PC-9 (cell line): ENCODE measurements around the gene NAP1L4. TPM values are rescaled to one million over a fixed set of nuclear protein-coding genes. Genes with fewer than 3 reads are reported as not detected.

Experiments
- BruUV-seq: library from RNA; stranded (reverse); fragments of 400-500 nt; replicated peaks from 2 replicates; lab custom pipeline; 2021; lab: Mats Ljungman, UMichigan
- CTCF ChIA-PET: fragments of 300-600 bp; sonication (Branson Sonifier 250); formaldehyde crosslinking; loops from one replicate; lab custom pipeline; 2022; ENCODE audit warnings: antibody characterized with exemption; lab: Charles Lee
- POLR2A ChIA-PET: fragments of 300-600 bp; sonication (Branson Sonifier 250); formaldehyde crosslinking; loops from one replicate; lab custom pipeline; 2022; ENCODE audit warnings: antibody characterized with exemption; ENCODE audit not compliant: unreplicated experiment; lab: Charles Lee
- DNase-seq, 2 experiments: peaks; one replicate each; pipeline versions ENCODE4 v3.0.0 to v3.0.0-alpha.2; 2015 to 2022; ENCODE audit warnings: mixed read lengths in 1 of 2
- H2AFZ ChIP-seq: fragments of 200-600 bp; sonication (generic); 2 replicates; pipeline ENCODE4 v1.8.1; 2017; ENCODE audit warnings: antibody characterized with exemption
- H3F3A ChIP-seq: fragments of 200-600 bp; sonication (generic); 2 replicates; pipeline ENCODE4 v1.8.1; 2017; ENCODE audit warnings: antibody characterized with exemption, mild to moderate bottlenecking, low read depth; ENCODE audit not compliant: insufficient read depth
- H3K27ac ChIP-seq: fragments of 200-600 bp; sonication (generic); 2 replicates; pipeline ENCODE4 v1.6.1; 2016; ENCODE audit warnings: mixed run types
- H3K27me3 ChIP-seq: fragments of 200-600 bp; sonication (generic); 2 replicates; pipeline ENCODE4 v1.6.1; 2016; ENCODE audit warnings: low read depth, mixed run types; ENCODE audit not compliant: insufficient read depth
- H3K36me3 ChIP-seq: fragments of 200-600 bp; sonication (generic); 2 replicates; pipeline ENCODE4 v1.6.1; 2016; ENCODE audit warnings: low read depth, mixed run types
- H3K4me1 ChIP-seq: fragments of 200-600 bp; sonication (generic); replicated peaks from 2 replicates; pipeline ENCODE4 v1.6.1; 2016; ENCODE audit warnings: mixed run types; ENCODE audit not compliant: insufficient read depth
- H3K4me2 ChIP-seq: fragments of 200-600 bp; sonication (generic); 2 replicates; pipeline ENCODE4 v1.6.1; 2017; ENCODE audit warnings: mixed run types
- H3K4me3 ChIP-seq: fragments of 200-600 bp; sonication (generic); 2 replicates; pipeline ENCODE4 v1.6.1; 2016; ENCODE audit warnings: mixed run types
- H3K79me2 ChIP-seq: fragments of 200-600 bp; sonication (generic); 2 replicates; pipeline ENCODE4 v1.6.1; 2017; ENCODE audit warnings: low read depth, mixed run types
- H3K9me2 ChIP-seq: fragments of 200-600 bp; sonication (generic); 2 replicates; pipeline ENCODE4 v1.8.1; 2017; ENCODE audit warnings: mild to moderate bottlenecking; ENCODE audit not compliant: insufficient read depth
- H3K9me3 ChIP-seq: fragments of 200-600 bp; sonication (generic); 2 replicates; pipeline ENCODE4 v1.8.1; 2016; ENCODE audit warnings: low read depth; ENCODE audit not compliant: insufficient read depth
- H4K20me1 ChIP-seq: fragments of 200-600 bp; sonication (generic); 2 replicates; pipeline ENCODE4 v1.8.1; 2017; ENCODE audit not compliant: insufficient read depth
- EZH2 ChIP-seq: fragments of 200-600 bp; sonication (generic); IDR thresholded peaks from 2 replicates; pipeline ENCODE4 v1.8.0; 2017; ENCODE audit warnings: antibody characterized with exemption, low read depth
- intact Hi-C: fragments of 100-400 bp; cut with micrococcal nuclease; formaldehyde crosslinking; loops from one replicate; pipeline ENCODE4 v1.10.0; 2022; ENCODE audit not compliant: unreplicated experiment
- total RNA-seq: library from RNA; stranded (reverse); gene quantifications from 2 replicates; pipeline ENCODE4 v1.2.3, GENCODE V29; 2021
- TF ChIP-seq, protein P1 (sequence below): fragments of 200-600 bp; sonication (generic); conservative IDR thresholded peaks from 2 replicates; pipeline ENCODE4 v1.6.1; 2017; ENCODE audit warnings: mixed run types, antibody characterized with exemption, mild to moderate bottlenecking, moderate library complexity

Gene NAP1L4
- total RNA-seq, 1 experiment from 2014 or later = 86.7 TPM

DNA sequence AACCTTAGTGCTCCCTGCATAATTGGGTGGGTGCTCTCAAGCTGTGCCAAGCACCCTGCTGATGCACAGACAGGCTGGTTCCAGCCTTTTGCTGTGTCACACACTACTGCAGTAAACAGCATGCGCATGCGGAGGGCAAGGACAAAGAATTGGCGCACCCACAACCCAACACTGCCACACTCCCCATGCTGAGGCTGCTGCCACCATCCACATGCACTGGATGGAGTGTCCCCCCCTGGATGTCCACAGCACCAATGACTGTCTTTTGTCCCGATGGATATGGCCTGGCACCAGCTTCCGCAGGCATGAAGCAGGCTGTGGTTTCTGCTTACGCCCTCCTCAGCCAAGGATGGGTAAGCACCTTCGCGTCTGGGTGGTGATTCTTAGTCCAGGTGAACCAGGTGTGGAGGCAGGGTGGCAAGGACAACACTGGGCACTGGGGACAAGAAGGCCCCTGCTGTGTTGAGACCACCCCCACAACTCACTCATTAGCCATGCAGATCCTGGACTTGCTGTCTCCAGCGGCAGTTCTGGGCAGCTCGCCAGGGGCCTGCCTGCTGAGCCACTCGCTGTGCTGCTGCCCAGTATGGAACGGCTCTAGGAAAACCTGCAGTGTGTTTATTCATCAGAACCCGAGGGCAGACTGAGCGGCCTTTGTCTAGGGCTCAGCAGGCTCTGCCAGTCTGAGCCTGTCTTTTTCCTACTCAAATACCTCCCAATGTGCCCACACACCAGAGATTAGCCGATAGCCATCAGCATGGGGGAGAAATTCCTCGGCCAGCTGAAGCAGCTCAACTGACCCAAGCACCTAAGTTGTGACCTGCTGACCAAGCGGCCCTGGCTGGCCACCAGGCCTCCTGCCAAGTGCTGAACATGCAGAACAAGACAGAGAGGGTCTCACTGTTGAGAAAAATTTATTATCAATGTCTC lies 8.2 kb upstream of the NAP1L4 start:
- Histone ChIP-seq H3K9me2 (no peaks in the 10 kb centered on the region), H4K20me1 (peaks cover 6% of the 10 kb centered on the region; the same call in 1 of the 2 replicates), H2AFZ (no peak overlapping the region), H3F3A (no peaks in the 10 kb centered on the region), H3K27me3 (no peaks in the 10 kb centered on the region), H3K4me2 (no peak overlapping the region), H3K4me3 (no peak overlapping the region), H3K36me3 (no peaks in the 10 kb centered on the region), H3K9me3 (no peaks in the 10 kb centered on the region), H3K4me1 (no peaks in the 10 kb centered on the region), H3K79me2 (no peaks in the 10 kb centered on the region), H3K27ac (no peak overlapping the region)
- TF ChIP-seq, protein P1, sequence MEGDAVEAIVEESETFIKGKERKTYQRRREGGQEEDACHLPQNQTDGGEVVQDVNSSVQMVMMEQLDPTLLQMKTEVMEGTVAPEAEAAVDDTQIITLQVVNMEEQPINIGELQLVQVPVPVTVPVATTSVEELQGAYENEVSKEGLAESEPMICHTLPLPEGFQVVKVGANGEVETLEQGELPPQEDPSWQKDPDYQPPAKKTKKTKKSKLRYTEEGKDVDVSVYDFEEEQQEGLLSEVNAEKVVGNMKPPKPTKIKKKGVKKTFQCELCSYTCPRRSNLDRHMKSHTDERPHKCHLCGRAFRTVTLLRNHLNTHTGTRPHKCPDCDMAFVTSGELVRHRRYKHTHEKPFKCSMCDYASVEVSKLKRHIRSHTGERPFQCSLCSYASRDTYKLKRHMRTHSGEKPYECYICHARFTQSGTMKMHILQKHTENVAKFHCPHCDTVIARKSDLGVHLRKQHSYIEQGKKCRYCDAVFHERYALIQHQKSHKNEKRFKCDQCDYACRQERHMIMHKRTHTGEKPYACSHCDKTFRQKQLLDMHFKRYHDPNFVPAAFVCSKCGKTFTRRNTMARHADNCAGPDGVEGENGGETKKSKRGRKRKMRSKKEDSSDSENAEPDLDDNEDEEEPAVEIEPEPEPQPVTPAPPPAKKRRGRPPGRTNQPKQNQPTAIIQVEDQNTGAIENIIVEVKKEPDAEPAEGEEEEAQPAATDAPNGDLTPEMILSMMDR = no peak
- no peak for TF ChIP-seq EZH2
- ChIA-PET CTCF (no interaction called here), POLR2A (no interaction called here)
- no TSS peak for BruUV-seq
- intact Hi-C loops = no loop called here
- peak in 1 of 2 experiments; percentile 78 for DNase-seq

DNA sequence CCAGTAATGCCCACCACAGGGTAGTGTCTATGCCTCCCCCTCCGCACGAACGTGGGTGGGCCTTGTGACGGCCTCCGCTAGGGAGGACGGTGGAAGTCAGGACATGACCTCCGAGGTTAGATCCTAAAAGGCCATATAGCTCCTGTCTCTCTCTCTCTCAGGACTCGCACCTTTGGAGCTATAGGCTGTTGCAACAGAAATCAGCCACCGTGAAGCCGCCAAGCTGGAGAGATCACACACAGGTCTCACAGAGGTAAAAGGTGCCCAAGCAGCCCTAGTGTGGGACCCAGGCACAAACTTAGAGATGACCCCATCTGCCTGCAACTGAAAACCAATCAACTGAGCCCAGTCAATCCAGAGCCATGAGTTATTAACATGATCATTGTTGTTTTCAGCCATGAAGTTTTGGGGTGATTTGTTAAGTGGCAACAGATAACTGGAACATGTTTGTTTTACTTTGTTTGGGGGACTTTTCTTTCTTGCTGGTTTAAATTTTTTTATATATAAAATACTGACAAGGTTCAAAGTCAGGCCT lies 7.4 kb upstream of the NAP1L4 start:
- H3K4me2 ChIP-seq = no peak overlapping the region
- POLR2A ChIA-PET = interaction anchor here (0.6 kb wide), 1 partner anchor 9 kb away, joined by 3 read pairs; no protein-coding TSS in a partner anchor
- no peaks in the 10 kb centered on the region for H3K79me2 ChIP-seq
- no peak for TF ChIP-seq EZH2
- TF ChIP-seq, protein P1 = no peak
- no peaks in the 10 kb centered on the region for H3K36me3 ChIP-seq
- H3K4me1 ChIP-seq = no peaks in the 10 kb centered on the region
- no peak for DNase-seq
- no peaks in the 10 kb centered on the region for H3F3A ChIP-seq
- intact Hi-C loops = no loop called here
- no peaks in the 10 kb centered on the region for H3K9me3 ChIP-seq
- no peak overlapping the region for H3K4me3 ChIP-seq
- no peak overlapping the region for H3K27ac ChIP-seq
- BruUV-seq = no TSS peak
- no peaks in the 10 kb centered on the region for H3K9me2 ChIP-seq
- peaks cover 5% of the 10 kb centered on the region; the same call in 1 of the 2 replicates for H4K20me1 ChIP-seq
- CTCF ChIA-PET = no interaction called here
- H3K27me3 ChIP-seq = no peaks in the 10 kb centered on the region
- no peak overlapping the region for H2AFZ ChIP-seq

- Histone ChIP-seq H3K36me3 (no peaks in the 10 kb centered on the region), H3K79me2 (no peaks in the 10 kb centered on the region), H3K9me2 (no peaks in the 10 kb centered on the region), H3K4me1 (no peaks in the 10 kb centered on the region), H3K9me3 (no peaks in the 10 kb centered on the region), H4K20me1 (no peaks in the 10 kb centered on the region), H3K27me3 (no peaks in the 10 kb centered on the region), H3K4me2 (no peak overlapping the region), H3K4me3 (no peak overlapping the region), H2AFZ (no peak overlapping the region), H3F3A (no peaks in the 10 kb centered on the region), H3K27ac (no peak overlapping the region)
- DNase-seq = no peak
- POLR2A ChIA-PET = no interaction called here
- CTCF ChIA-PET = interaction anchor here (0.7 kb wide), 1 partner anchor 93 kb away, joined by 3 read pairs; no protein-coding TSS in a partner anchor
- TF ChIP-seq, protein P1 = no peak
- no peak for TF ChIP-seq EZH2
- no TSS peak for BruUV-seq
- intact Hi-C loops = no loop called here
These were observed 6.1 kb upstream of the NAP1L4 start for GRCh38 chr11:2998073-2998850.
